HG03520 (cell line): ENCODE data around the gene HNRNPH2.
A peak's percentile ranks its signal among the peaks of the same experiment; 100 is the strongest.

Source experiments
- ATAC-seq: cut with Tn5 transposase; IDR thresholded peaks from one replicate; pipeline ENCODE4 v1.9.1; 2021; ENCODE audit warnings: mild to moderate bottlenecking, moderate library complexity; ENCODE audit not compliant: unreplicated experiment

HNRNPH2 gene

GRCh38 chrX:101407748-101408531 lies at the start of gene HNRNPH2, which contains the start of gene GLA:
HNRNPH2 (plus strand) TSS chrX:101408222; CDS start chrX:101411989, 3,767 bp downstream.
GLA (minus strand) TSS chrX:101407925; CDS start chrX:101407903, 22 bp downstream.
- ATAC-seq: peak; percentile 83

GRCh38 chrX:101359966-101360365 lies 48.1 kb upstream of the HNRNPH2 start:
- no peak for ATAC-seq

GRCh38 chrX:101360390-101360789 lies 47.6 kb upstream of the HNRNPH2 start:
- no peak for ATAC-seq

- ATAC-seq: no peak
Observed at GRCh38 chrX:101362116-101362515, 45.9 kb upstream of the HNRNPH2 start.

GRCh38 chrX:101362757-101363156 lies 45.3 kb upstream of the HNRNPH2 start:
- no peak for ATAC-seq

- no peak for ATAC-seq
Observed at GRCh38 chrX:101365301-101365795, 42.7 kb upstream of the HNRNPH2 start.

- no peak for ATAC-seq
Observed at GRCh38 chrX:101368800-101369199, 39.2 kb upstream of the HNRNPH2 start.

GRCh38 chrX:101369687-101370086 lies 38.3 kb upstream of the HNRNPH2 start:
- ATAC-seq: no peak

- peak; percentile 69 for ATAC-seq
Observed at GRCh38 chrX:101370888-101371504, 37.0 kb upstream of the HNRNPH2 start.

GRCh38 chrX:101377547-101377946 lies 30.5 kb upstream of the HNRNPH2 start:
- no peak for ATAC-seq

- peak; percentile 57 for ATAC-seq
Observed at GRCh38 chrX:101383679-101384205, 24.3 kb upstream of the HNRNPH2 start.

GRCh38 chrX:101385026-101385684 lies 22.9 kb upstream of the HNRNPH2 start:
- ATAC-seq: no peak

GRCh38 chrX:101385795-101386541 lies 22.1 kb upstream of the HNRNPH2 start, which contains the start of gene BTK:
BTK (minus strand) TSS chrX:101386191; CDS start chrX:101375284, 10,907 bp downstream.
- peak; percentile 62 for ATAC-seq

GRCh38 chrX:101386542-101386885 lies 21.5 kb upstream of the HNRNPH2 start:
- no peak for ATAC-seq

GRCh38 chrX:101388604-101389003 lies 19.4 kb upstream of the HNRNPH2 start:
- no peak for ATAC-seq

- ATAC-seq: peak; percentile 67
Observed at GRCh38 chrX:101390664-101391525, 17.1 kb upstream of the HNRNPH2 start, which contains the start of gene RPL36A. RPL36A (plus strand) TSS chrX:101391011; CDS start chrX:101391044, 33 bp downstream.

GRCh38 chrX:101391831-101392230 lies 16.2 kb upstream of the HNRNPH2 start:
- no peak for ATAC-seq

GRCh38 chrX:101393530-101394305 lies 14.3 kb upstream of the HNRNPH2 start:
- ATAC-seq: no peak

- no peak for ATAC-seq
Observed at GRCh38 chrX:101394372-101394771, 13.7 kb upstream of the HNRNPH2 start.
